ENCODE data around the gene POLR2L.

Gene POLR2L

GRCh38 chr11:853682-854448, 11.5 kb upstream of the POLR2L start:
- no peak for DNase-seq

- no peak for DNase-seq
Observed at GRCh38 chr11:852762-853161, 10.4 kb upstream of the POLR2L start.

GRCh38 chr11:850775-851763, 8.7 kb upstream of the POLR2L start:
- no peak for DNase-seq

GRCh38 chr11:849951-850774, 7.8 kb upstream of the POLR2L start:
- DNase-seq = no peak

- DNase-seq = peak; percentile 63
Observed at GRCh38 chr11:849104-849824, 6.9 kb upstream of the POLR2L start.

- peak; percentile 77 for DNase-seq
Observed at GRCh38 chr11:848380-848931, 6.1 kb upstream of the POLR2L start.

GRCh38 chr11:847876-848275, 5.5 kb upstream of the POLR2L start:
- DNase-seq = no peak

- DNase-seq = no peak
Observed at GRCh38 chr11:846496-847098, 4.3 kb upstream of the POLR2L start.

GRCh38 chr11:845872-846495, 3.7 kb upstream of the POLR2L start:
- no peak for DNase-seq

- DNase-seq = no peak
Observed at GRCh38 chr11:844693-845644, 2.6 kb upstream of the POLR2L start.

GRCh38 chr11:843818-844692, 1.7 kb upstream of the POLR2L start:
- DNase-seq = no peak

- DNase-seq = no peak
Observed at GRCh38 chr11:843086-843734, 881 bp upstream of the POLR2L start.

- DNase-seq = no peak
Observed at GRCh38 chr11:841981-842369, 354 bp downstream of the POLR2L start.

GRCh38 chr11:839875-840617, 2.3 kb downstream of the POLR2L start:
- DNase-seq = no peak

GRCh38 chr11:839280-839623, 3.1 kb downstream of the POLR2L start:
- no peak for DNase-seq

GRCh38 chr11:838441-839279, 3.7 kb downstream of the POLR2L start:
- no peak for DNase-seq

GRCh38 chr11:837990-838307, 4.4 kb downstream of the POLR2L start:
- DNase-seq = no peak

All from stimulated activated CD4-positive, alpha-beta T cell treated with anti-CD3 and anti-CD28 coated beads, Interleukin-15, amount 100 ng/mL, for 24 hours (primary cell).